Activated T-helper 1 cell treated with Interleukin-2 at 50 U/mL for 16 hours (primary cell): ENCODE measurements around the gene HAPSTR1.
A peak's percentile ranks its signal among the peaks of the same experiment; 100 is the strongest.
"Not testable (repeated sequence)": the region's sequence is repeated elsewhere in the genome, so short reads cannot be mapped to it uniquely, and the experiment has no call there.

Experiments used
- DNase-seq: peaks from one replicate; pipeline ENCODE4 v3.0.0-alpha.2; 2020; ENCODE audit warnings: low read depth

HAPSTR1 gene

GRCh38 chr16:9071377-9071776 lies 20.1 kb upstream of the HAPSTR1 start:
- no peak for DNase-seq

DNA sequence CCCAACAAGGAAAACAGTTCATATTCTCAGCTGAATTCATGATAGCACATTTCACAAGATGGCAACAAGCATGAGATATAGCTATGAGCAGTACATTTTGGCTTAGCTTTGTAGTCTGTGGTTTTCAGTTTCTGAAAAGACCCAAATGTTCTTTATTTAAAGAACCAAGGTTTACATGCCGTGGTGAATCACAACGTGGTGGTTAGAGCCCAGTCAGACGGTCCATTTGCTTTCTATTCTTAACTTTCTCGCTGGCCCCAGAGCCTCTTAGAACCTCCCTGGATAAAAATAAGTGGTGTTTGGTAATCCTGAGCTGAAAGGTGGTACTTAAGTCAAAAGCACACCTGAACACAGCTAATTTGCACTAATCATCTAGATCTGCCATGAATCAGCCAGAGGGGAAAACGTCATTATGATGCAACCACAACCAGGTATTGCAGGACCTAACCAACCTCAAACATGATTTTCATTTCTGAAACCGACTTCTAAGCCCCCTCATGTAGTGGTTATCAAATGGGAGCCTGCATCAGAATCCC lies 18.6 kb upstream of the HAPSTR1 start:
- DNase-seq: no peak

- DNase-seq: no peak
These were observed 16.0 kb upstream of the HAPSTR1 start for GRCh38 chr16:9075299-9076071.

- DNase-seq: no peak
These were observed 14.2 kb upstream of the HAPSTR1 start for GRCh38 chr16:9077091-9077809.

GRCh38 chr16:9078467-9079429 lies 12.7 kb upstream of the HAPSTR1 start:
- not testable (repeated sequence) for DNase-seq

DNA sequence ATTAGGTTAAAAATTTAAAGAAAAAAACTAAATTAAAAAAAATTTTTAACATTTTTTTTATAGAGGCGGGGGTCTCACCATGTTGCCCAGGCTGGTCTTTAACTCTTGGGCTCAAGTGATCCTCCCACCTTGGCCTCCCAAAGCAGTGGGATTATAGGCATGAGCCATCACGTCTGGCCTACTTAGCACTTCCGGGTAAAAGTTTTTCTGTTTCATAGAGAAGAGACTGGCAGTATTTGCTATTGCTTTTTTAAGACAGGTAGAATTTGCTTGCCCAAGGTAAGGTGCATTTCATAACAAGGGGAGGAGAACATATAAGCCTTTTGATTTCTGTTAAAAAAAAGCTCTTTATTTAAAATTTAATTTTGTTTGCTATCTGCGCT lies 12.0 kb upstream of the HAPSTR1 start:
- DNase-seq: no peak

GRCh38 chr16:9081158-9081557 lies 10.3 kb upstream of the HAPSTR1 start:
- no peak for DNase-seq

- DNase-seq: no peak
These were observed 9.6 kb upstream of the HAPSTR1 start for GRCh38 chr16:9081843-9082242.

- no peak for DNase-seq
These were observed 9.0 kb upstream of the HAPSTR1 start for GRCh38 chr16:9082422-9082821.

DNA sequence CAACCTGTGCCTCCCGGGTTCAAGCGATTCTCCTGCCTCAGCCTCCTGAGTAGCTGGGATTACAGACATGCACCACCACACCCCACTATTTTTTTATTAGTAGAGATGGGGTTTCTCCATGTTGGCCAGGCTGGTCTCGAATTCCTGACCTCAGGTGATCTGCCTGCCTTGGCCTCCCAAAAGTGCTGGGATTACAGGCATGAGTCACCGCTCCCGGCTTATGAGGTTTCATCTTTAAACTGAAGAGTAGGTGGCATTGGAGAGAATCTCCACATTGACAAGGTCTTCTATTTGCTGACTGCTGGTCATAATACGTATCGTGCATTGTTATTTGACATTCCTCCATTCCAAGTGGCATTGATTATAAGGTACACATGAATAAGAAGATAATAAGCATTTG lies 3.7 kb upstream of the HAPSTR1 start:
- not testable (repeated sequence) for DNase-seq

GRCh38 chr16:9088848-9089247 lies 2.6 kb upstream of the HAPSTR1 start:
- no peak for DNase-seq

DNA sequence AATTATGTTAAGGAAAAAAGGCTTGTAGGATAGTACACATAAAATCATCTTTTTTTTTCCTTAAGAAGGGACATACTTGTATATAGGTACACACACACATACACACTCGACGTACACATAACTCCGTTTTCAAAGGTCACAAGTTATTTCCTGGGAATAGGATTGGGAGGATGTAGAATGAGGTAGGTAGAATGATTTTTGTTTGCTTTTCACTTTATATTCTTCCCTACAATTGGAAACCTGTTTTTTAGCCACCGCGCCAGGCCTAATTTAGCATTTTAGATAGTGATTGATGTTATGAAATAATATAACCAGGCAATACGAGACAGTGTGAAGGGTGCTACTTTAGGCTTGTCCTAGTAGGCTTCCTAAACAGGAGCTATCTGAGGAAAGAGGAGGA lies 1.8 kb upstream of the HAPSTR1 start:
- DNase-seq: no peak

DNA sequence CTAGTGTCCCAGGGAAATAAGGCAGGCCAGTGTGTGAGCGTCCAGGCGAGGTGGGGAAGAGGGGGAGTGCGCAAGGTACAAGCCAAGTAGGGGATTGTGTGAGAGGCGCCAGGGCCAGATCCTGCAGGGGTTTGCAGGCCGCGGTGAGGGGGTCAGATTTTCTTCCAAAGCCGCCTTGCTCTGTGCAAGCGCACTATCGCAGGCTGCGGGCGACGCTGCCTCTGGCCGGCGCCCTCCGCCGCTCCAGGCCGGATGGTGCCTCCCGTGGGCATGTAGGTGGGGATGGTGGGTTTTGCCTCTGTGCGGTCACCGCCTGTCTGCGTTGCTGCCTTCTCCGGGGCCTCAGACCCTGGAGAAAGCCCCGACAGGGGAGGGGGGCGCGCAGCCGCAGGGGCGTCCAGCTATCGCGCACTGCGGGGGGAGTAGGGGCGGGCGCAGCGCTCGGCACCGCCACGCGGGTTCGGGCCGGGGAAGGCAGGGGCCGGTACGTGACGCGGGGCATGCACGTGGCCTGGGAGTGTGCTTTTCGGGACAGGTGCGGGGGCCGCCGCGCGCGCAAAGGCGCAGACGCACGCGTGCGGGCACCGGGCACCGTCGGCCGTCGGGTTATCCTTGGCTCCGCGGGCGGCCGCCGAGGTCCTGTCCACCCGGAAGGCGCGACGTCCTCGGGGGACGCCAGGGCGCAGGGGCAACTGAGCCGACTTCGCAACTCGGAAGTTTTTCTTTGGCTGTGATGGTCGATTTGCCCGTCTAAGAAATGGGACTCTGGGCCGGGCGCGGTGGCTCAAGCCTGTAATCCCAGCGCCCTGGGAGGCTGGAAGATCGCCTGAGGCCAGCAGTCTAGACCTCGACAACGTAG lies 1.1 kb upstream of the HAPSTR1 start:
- peak; percentile 32 for DNase-seq

DNA sequence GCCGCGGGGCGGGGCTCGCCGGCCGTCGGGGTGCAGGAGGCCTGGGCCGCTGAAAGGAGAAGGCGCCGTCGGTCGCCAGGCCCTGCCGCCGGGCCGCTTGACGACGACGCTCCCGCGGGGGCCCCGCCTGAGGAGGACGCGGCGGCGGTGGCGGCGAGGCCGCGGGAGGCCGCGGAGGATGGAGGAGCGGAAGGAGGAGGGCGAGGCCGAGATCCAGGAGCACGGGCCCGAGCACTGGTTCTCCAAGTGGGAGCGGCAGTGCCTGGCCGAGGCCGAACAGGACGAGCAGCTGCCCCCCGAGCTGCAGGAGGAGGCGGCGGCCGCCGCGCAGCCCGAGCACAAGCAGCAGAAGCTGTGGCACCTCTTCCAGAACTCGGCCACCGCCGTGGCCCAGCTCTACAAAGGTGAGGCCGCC lies 430 bp downstream of the HAPSTR1 start:
- peak; percentile 26 for DNase-seq

DNA sequence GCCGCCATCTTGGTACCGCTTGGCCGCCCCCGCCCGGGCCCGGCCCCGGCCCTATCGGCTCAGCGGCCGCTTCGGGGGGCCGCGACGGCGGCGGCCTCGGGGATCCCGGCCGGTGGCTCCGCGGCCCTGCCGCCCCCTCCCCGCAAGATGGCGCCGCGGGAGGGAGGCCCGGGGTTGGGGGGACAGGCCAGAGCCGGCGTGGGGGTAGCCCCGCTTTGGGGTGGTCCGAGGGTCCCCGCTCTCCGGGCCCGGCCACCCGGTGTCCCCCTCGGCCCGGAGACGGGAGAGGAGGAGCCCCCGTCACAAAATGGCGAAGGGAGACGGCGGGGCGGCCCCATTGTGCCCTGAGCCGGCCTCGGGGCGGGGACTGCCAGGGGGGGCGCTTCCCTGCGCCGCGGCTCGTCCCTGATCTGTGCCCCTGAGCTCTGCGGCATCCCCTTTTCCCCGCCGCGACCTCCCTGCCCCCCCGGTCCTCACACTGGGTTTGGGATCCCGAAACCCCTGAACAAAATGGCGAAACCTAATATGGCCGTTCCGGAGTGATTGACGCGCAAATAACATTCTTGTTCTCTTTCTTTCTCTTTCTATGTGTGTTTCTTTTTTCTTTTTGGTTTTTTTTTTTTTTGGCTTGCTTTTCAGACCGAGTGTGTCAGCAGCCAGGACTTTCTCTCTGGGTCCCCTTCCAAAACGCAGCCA lies 986 bp downstream of the HAPSTR1 start:
- peak; percentile 40 for DNase-seq

GRCh38 chr16:9092978-9093344 lies 1.5 kb downstream of the HAPSTR1 start:
- peak; percentile 4 for DNase-seq

DNA sequence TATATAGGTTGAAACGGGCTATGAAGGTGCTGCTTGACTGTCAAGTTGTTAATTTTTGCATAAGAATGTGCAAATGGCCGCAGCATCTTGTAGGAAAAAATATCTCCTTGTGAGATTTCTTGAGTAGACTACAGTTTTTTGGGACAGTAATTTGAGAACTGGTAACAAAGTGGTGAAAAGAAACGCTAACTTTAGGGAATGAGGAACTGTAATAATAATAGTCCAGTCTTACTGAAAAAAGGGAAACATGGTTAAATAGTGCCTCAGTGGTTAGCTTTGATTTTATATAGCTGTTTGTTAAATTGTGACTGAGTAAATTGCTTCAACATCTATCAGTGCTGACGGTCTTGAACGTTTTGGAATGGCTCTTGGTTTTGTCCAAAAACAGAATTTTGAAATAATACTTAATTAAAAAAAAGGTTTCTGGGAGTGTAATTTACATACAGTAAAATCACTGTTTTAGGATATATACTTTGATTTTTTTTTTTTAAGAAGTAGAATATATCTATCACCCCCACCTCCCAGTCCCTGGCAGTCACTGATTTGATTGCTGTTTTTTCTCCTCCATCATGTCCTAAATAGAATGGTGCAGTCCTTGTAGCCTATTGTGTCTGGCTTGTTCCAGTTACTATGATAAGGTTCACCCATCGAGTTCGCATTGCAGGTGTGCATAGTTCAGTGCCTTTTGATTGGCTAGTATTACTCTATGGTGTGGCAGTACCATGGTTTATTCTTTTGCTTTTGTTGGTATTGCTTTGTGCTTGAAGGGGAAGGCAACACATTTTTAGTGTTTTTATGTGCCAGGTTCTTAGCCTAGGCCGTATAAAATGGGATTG lies 2.8 kb downstream of the HAPSTR1 start:
- no peak for DNase-seq

- DNase-seq: no peak
These were observed 3.7 kb downstream of the HAPSTR1 start for GRCh38 chr16:9095171-9095570.

DNA sequence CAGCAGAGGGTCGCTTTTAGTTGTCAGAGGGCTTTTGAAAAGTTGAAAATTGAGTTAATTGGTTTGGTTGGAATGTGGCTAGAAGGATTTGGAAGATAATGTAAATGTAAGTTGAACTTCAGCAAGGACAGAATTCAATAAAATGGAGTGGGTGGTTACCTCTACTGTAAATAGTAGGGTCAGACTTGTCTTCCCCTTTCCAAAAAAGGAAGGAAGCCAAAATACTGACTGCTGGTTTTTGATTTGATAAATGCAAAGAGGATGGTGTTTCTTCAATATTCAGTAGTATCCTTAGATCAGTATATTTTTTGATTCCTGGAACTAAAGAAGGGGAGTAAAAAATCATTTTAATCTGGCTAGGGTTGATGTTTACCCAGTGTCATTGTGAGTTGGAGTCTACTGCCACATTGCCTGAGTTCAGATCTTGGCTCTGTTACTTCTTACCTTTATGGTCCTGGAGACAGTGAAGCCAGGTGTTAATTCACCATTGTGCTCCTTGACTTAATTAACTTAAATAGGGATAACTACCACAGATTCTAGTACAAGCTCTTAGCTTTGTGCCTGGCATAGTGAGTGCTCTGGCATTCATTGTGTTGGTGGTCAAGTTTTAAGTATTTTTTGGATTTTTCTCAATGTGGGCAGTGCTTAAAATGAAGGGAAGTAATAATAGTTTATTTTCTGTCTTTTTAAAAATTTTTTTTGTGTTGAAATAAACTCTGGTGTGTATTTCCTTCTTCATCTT lies 4.4 kb downstream of the HAPSTR1 start:
- no peak for DNase-seq
